Glomerular endothelial cell (primary cell): ENCODE measurements around the gene GDI1. TPM values are rescaled to one million over a fixed set of nuclear protein-coding genes. Genes with fewer than 3 reads are reported as not detected.

Source experiments
- total RNA-seq: library from RNA; depleted of rRNA; stranded (reverse); fragments of >200 nt; gene quantifications from 2 replicates; pipeline ENCODE4 v1.2.3, GENCODE V29; 2015

The GDI1 gene
- total RNA-seq, 1 donor from 2014 or later, result 115 TPM

Other genes starting within 250 kb of the GDI1 start
- gene OPN1MW2, start 217.4 kb upstream of the GDI1 start, total RNA-seq, result not detected in 2 replicates
- gene OPN1MW3, start 179.6 kb upstream of the GDI1 start, total RNA-seq, result not detected in 2 replicates
- not detected in 2 replicates for gene TEX28, start 142.0 kb upstream of the GDI1 start, total RNA-seq
- not detected in 2 replicates for gene TKTL1, start 141.4 kb upstream of the GDI1 start, total RNA-seq
- 2,158 and 2,243 TPM in 2 replicates for gene FLNA, start 62.5 kb upstream of the GDI1 start, total RNA-seq
- 61.2 and 64.1 TPM in 2 replicates for gene EMD, start 57.9 kb upstream of the GDI1 start, total RNA-seq
- 5,051 and 8,288 TPM in 2 replicates for gene RPL10, start 38.8 kb upstream of the GDI1 start, total RNA-seq
- gene DNASE1L1, start 27.9 kb upstream of the GDI1 start, total RNA-seq, result 71.8 and 97.7 TPM in 2 replicates
- 37.7 and 75.2 TPM in 2 replicates for gene TAFAZZIN, start 25.6 kb upstream of the GDI1 start, total RNA-seq
- gene ATP6AP1, start 8.5 kb upstream of the GDI1 start, total RNA-seq, result 115 and 164 TPM in 2 replicates
- gene FAM50A, start 7.0 kb downstream of the GDI1 start, total RNA-seq, result 78.8 and 92.5 TPM in 2 replicates
- 25.4 and 29.2 TPM in 2 replicates for gene PLXNA3, start 21.1 kb downstream of the GDI1 start, total RNA-seq
- 28.0 and 28.9 TPM in 2 replicates for gene LAGE3, start 42.1 kb downstream of the GDI1 start, total RNA-seq
- gene UBL4A, start 49.5 kb downstream of the GDI1 start, total RNA-seq, result 41.1 TPM in 2 replicates
- 31.8 and 33.3 TPM in 2 replicates for gene SLC10A3, start 53.5 kb downstream of the GDI1 start, total RNA-seq
- 35.4 and 36.4 TPM in 2 replicates for gene FAM3A, start 79.1 kb downstream of the GDI1 start, total RNA-seq
- gene G6PD, start 109.7 kb downstream of the GDI1 start, total RNA-seq, result 81.1 and 102 TPM in 2 replicates
- 13.5 and 18.8 TPM in 2 replicates for gene IKBKG, start 110.5 kb downstream of the GDI1 start, total RNA-seq
- not detected in 2 replicates for gene CTAG1A, start 148.0 kb downstream of the GDI1 start, total RNA-seq
- gene CTAG1B, start 182.1 kb downstream of the GDI1 start, total RNA-seq, result not detected in 2 replicates
- gene CTAG2, start 216.4 kb downstream of the GDI1 start, total RNA-seq, result not detected in 2 replicates